NCI-H2081 (cell line): ENCODE data around the gene SLC26A9.

ENCODE experiments used
- DNase-seq, 2 experiments: peaks; one replicate each; lab custom pipeline; 2025; lab: John Stamatoyannopoulos, UW

Gene SLC26A9

GRCh38 chr1:205973377-205974232, 30.3 kb upstream of the SLC26A9 start:
- no peak for DNase-seq

DNA sequence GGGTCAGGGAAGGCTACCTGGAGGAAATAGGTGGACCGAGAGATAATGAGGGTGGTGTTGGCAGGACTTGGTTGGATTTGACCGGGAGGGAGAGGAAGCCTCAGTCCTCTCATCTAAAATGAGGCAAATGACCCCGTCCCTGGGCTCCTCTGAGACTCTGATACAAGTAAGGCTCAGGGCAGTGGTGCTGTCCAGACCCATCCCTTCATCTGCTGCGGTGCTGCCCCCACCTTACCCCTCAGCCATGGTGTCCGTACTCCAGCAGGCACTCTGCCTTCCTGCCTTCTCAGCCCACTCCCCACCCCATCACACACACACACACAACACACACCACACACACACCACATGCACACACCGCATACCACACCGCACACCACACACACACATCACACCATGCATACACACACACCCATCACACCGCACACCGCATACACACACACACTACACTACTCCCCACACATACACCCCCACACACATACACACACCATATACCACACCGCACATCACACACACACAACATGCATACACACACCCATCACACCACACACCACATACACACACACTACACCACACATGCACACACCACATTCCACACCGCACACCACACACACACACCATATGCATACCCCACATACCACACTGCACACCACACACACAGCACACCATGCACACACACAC, 29.4 kb upstream of the SLC26A9 start:
- no peak for DNase-seq

- DNase-seq = no peak
Observed at GRCh38 chr1:205972081-205972480, 28.8 kb upstream of the SLC26A9 start.

DNA sequence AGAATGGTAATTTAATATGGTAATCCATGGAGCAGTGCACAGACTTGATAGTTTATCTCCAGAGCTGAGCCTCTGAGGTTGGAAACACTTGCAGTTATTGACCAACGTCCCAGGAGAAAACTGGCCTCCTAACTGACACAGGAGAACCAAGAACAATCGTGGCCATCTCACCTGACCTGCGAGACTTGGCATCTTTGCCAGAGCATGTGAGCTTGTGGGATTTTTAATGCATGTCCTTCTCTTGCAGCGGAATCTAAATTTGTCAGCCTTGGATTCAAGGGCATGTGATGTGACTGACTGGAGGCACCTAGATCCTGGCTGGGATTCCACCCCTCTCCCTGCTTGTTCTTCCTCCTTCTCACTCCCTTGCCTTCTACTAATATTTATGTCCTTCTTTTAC, 27.8 kb upstream of the SLC26A9 start:
- DNase-seq = no peak

DNA sequence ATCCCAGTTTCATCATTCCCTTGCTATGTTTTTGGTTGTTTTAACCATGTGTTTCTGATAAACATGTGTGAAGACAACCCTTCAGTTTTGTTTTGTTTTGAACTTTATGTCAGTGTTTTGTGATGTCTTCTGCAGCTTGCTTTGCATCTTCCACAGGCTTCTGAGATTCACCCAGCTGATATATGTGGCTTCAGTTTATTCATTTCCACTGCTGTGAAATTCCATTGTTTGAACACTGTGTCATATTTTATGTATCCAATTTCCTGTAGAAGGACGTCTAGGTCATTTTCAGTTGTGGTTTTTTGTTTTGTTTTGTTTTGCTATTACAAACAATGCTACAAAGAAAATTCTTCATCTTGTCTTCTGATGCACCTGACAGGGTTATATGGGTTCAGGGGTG, 27.2 kb upstream of the SLC26A9 start:
- no peak for DNase-seq

DNA sequence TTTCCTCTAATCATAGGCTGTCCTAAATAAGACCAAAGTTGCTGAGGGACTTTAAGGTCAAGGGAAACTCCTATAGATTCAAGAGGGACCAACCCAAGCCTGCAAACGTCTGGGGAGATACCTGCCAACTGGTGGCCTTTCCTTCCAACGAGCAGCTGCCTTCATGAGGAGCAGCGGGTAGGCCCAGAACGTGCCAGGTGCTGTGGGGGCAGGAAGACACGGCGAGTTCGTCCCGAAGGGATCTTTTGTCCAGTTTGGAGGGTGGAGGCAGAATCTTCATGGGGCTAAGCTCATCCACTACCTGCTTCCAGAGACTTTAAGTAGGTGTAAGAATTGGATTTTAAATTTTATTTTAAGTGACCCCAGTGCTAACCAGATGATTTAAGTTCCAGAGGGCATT, 26.0 kb upstream of the SLC26A9 start:
- DNase-seq = no peak

DNA sequence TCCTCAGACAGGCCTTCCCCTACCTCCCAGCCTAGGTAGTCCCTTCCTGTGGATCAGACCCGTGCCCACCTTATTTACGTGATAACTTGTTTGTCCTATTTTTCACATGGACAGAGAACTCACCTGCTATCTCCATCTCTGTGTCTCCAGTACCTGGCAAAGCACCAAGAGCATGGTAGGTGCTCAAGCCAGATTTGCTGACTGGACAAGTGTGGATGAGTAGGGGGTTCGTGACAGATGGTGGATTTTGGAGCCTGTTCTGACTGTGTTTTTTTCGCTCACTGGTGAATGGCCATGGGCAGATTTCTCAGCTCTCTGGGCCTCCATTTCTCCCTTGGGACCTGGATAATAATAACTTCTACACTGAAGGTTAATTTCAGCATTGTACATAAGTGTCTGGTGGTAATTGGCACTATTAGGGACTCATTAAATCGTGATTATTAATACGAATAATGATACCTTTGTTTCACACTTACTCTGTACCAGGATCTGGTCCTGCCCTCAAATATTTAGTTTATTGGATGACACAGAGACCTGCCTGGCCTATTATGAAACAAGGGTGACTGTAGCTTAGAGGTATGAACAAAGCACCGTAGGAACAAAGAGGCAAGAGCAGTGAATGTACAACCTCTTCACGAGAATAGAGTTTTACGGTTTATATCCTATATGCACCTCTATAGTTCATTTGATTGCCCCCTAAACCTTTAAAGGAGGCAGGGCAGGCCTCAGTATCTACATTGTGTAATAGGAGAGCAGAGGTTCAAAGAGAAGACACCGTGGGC, 24.5 kb upstream of the SLC26A9 start:
- DNase-seq = no peak

DNA sequence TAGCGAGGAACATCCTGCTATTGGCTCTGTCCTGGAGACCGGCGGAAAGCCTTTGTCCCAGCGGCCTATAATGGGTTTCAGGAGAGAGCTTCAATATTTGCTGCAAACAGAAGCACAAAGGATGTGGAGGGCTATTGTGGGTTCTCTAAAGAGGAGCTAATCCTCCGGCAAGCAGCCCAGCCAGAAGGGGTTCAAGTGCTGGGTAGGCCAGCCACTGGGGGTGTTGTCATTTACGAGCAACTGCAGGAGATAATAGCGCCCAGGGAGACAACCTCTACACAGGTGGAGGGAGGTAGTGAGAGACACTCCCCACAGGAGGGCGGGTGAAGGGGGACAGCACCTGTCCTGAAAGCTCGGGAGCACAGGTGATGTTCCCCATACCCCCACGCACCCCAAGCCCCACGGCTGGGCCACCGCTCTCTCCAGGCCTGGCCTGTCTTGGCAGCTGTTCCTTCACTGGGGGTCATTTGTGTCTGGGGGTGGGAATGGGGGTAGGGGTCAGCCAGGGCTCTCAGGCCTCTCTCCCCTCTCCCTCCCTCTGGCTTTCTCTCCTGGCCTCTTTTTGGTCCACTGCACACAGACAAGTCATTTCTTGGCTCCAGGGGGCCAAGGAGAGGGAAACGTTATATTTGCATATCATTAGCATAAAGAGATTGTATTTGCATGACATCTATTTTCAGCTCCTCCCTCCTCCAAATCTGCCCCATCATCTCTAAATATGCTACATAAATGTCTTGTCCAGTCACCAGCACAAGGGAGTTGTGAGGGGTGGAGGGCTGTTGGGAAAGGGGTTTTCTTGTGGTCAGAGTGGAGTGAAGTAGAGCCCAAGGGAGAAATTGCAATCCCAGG, 22.0 kb upstream of the SLC26A9 start:
- DNase-seq = peak; percentile 94 to 99

GRCh38 chr1:205963352-205964155, 20.3 kb upstream of the SLC26A9 start:
- DNase-seq = no peak

GRCh38 chr1:205962821-205963221, 19.6 kb upstream of the SLC26A9 start:
- DNase-seq = no peak

- DNase-seq = no peak
Observed at GRCh38 chr1:205961991-205962820, 18.9 kb upstream of the SLC26A9 start.

DNA sequence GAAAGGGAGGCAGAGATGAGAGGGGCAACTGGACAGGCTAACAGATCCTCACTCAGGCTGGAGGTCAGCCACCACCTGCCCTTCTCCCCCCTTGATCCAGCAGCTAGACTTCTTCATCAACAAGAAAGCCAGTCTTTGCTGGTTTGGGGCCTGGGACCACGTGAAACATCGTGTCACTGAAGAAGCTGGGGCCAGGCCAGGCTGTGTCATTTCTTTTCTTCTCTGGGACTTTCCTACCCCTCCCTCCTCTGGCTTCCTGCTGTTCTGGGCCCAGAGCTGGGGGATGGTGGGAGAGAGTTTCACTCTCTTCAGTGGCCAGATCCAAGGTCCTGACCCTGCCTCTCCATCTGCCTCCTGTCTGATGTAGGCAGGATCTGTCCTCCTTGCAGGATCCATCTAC, 18.1 kb upstream of the SLC26A9 start:
- DNase-seq = no peak

- DNase-seq = no peak
Observed at GRCh38 chr1:205959789-205960188, 16.5 kb upstream of the SLC26A9 start.

GRCh38 chr1:205955499-205955898, 12.2 kb upstream of the SLC26A9 start:
- no peak for DNase-seq

- DNase-seq = peak in 1 of 2 experiments; percentile 48
Observed at GRCh38 chr1:205954819-205955404, 11.7 kb upstream of the SLC26A9 start.

DNA sequence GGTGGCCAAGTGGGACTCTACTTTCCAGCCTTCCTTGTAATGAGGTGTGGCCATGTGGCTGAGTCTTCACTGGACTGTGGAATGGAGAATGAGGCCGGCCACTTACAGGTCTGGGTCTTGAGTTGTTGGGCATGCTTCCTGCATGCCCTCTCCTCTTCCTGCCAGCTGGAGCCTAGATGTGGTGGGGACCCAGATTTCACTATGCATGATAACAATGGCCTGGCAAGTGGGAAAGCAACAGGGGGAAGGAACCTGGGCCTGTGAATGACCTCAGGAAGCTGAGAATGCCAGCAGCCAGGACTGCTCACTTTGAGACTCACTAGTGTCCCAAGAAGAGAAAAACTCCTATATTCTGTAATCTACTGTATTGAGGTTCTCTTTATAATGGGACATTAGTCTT, 8.5 kb upstream of the SLC26A9 start:
- DNase-seq = no peak

- DNase-seq = no peak
Observed at GRCh38 chr1:205950826-205951549, 7.7 kb upstream of the SLC26A9 start.

DNA sequence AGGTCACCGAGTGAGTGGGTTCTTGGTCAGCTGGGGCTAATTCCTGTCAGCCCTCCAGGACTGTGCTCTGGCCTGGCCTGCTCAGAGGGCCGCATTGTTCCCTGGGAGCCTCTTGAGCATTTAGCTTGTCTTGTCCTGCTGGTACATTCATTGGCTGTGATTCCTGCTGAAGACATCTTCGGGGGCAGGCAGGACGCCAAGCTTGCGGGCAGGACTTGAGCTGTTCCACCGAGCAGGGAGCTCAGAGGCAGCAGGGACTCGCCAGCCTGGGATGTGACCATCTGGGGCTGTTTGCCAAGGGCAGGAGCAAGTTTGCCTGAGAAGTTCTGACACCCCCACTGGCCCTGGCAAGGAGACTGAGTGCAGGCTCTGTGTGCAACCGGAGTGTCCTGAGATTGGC, 7.0 kb upstream of the SLC26A9 start:
- DNase-seq = no peak

- DNase-seq = no peak
Observed at GRCh38 chr1:205949753-205950152, 6.5 kb upstream of the SLC26A9 start.
